Pons (tissue), 1 donor: ENCODE results near the gene PGA3.
A peak's percentile ranks its signal among the peaks of the same experiment; 100 is the strongest.
"Not testable (repeated sequence)": the region's sequence is repeated elsewhere in the genome, so short reads cannot be mapped to it uniquely, and the experiment has no call there.

Experiments used
- DNase-seq: peaks from one replicate; pipeline ENCODE4 v3.0.0-alpha.2; 2016; ENCODE audit warnings: low spot score

The PGA3 gene

DNA sequence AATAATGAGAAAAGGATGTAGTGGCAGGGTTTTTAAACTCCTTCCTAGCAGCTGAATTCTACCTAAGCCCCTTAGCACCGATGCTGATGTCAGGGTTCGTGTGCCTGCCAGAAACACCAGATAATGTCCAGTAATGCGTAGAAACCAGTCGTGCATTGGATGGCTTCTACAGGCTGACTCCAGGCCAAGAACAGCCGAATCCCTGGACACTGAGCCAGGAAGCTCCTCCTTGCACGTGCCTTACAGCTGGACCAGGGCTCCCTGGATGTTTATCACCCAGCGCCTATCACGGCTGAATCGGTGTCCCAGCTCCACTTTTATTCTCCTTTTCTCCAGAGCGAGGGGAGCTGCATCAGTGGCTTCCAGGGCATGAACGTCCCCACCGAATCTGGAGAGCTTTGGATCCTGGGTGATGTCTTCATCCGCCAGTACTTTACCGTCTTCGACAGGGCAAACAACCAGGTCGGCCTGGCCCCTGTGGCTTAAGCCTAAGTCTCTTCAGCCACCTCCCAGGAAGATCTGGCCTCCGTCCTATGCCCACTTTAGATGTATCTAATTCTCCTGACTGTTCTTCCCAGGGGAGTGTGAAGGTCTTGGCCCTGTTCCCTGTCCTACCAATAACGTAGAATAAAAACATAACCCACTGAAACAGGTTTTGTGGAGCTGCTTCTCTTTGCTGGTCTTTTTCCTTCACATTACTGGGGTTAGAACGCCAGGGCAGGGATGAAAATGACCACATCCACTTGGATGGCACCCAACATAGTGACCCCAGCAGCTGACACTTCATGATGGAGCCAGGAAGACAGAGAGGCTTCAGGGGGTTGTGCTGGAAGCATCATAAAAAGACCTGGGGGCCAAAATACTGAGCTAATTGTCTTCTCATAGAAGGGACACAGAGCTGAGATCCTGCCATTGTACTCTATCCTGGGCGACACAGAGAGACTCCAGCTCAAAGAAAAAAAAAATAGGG is 47.8 kb downstream of the PGA3 start:
- not testable (repeated sequence) for DNase-seq

DNA sequence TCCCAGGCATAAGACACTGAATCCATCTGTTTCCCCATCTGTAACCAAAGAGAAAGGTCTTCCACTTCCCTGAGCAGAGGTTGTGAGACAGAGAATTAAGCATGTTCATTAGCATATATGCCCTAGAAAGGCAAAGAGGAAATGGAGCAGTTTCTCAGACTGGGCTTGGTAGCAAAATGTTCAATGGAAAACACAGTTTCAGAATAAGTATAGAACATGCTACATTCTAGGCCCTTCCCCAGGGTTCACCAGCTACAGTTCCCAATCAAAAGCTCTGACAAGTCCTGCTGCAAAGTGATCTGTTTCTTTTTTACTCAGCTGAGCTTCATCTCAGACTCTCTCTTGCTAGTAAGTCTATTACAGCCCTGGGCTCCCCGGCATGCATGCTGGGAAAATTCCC is 49.0 kb downstream of the PGA3 start:
- not testable (repeated sequence) for DNase-seq

DNA sequence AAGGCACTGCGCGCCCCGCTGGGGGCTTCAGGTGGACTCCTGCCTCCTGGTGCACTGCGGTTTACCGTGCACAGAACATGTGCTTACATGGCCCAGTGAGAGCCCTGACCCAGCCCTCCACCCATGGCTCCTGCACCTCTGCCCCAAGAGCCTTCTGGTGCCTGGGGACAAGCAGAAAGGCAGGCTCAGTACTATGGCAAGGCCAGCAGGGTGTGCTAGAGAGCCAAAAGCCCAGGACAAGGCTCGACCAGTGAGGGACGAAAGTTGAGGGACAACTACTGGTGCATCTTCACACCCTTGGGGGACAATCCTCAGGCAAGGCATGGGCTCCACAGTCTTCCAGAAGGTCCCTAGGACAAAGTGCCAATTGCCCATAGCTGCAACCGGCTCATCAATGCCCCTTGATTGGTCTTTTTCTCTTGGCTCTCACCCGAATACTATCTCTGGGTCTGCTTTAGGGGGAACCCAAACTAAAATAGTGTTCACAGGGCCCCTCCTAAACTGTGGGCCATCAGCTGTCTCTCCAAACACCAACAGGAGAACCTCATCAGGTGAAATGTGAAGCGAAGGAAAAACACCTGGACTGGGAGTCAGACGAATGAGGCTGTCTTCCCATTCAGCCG is 51.2 kb downstream of the PGA3 start:
- peak; percentile 55 for DNase-seq

DNA sequence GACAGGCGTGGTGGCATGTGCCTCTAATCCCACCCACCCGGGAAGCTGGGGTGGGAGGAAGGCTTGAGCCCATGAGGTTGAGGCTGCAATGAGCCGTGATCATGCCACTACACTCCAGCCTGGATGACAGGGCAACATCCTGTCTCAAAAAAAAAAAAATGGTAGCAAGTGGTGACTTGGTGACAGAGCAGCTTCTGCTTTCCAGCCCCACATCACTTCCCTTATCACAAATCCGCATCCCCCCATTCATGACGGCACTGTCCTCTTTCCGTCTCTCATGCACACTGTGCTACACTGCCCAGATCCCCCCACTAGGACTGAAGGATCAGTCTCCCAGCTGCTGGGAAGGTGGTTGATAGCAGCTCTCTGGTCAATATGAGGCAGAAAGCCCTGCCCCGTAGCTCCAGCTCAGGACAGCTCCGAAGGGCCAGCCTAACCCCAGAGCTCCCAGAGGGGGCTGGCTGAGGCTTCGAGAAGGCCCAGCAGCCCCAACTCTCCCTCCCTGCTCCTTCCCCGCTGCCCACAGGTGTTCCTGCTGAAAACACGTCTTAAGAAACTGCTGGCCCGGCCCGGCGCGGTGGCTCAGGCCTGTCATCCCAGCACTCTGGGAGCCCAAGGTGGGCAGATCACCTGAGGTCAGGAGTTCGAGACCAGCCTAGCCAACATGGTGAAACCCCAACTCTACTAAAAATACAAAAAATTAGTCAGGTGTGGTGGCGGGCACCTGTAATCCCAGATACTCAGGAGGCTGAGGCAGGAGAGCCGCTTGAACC is 53.6 kb downstream of the PGA3 start:
- no peak for DNase-seq

DNA sequence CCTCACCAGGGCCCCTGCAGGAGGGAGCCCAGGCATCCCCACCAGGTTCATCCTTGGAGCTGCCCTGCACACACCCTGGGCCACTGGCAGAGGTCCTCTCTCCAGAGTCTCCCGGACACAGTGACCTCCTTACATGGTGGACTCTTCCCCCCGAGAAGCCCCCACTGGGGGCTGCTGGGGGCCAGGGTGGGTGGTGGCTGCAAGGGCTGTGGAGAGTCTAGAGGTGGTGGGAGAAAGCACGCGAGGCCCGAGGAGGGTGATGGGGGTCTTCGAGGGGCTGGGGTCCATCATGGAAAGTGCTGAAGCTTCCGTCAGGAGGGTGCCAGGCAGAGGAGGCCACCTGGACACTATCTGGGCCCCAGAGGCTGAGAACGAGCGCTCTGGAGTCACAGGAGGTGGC is 55.2 kb downstream of the PGA3 start:
- DNase-seq, result no peak

DNA sequence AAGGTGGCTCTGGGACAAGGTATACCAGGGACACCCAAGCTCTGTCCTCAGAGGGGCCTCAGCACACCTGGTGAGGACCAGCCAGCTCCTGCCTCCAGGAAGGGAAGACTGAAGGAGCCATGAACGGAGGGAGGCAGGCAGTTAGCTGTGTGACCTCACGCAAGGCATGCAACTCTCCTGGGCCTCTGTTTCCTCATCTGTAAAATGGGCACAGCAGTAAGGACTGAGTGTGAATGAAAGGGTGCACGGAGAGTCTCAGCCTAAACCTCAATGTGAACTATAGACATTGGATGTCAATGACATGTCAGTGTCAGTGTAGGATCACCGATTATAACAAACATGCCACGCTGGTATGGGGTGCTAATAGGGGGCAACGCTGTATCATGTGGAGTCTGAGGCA is 56.0 kb downstream of the PGA3 start:
- DNase-seq, result no peak
